CD4-positive, alpha-beta T cell treated with Interleukin-4 for 1 hour (primary cell): ENCODE data around the gene CAB39L.
A peak's percentile ranks its signal among the peaks of the same experiment; 100 is the strongest.

Experiments
- DNase-seq, 2 donors: peaks; one replicate each; pipeline ENCODE4 v3.0.0-alpha.2; 2020 to 2022

Gene CAB39L

DNA sequence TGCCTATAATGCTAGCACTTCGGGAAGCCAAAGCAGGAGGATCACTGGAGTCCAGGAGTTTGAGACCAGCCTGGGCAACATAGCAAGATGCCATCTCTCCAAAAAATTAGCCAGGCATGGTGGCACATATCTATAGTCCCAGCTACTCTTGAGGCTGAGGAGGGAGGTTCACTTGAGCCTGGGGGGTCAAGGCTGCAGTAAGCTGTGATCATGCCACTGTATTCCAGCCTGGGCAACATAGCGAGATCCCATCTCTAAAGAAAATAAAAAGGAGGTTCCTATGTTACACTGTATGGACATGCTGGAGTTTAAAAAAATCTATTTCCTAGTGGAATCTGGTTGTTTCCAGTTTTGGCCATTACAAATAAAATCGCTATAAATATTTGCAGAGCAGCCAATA lies 2.6 kb downstream of the CAB39L start:
- no peak for DNase-seq

DNA sequence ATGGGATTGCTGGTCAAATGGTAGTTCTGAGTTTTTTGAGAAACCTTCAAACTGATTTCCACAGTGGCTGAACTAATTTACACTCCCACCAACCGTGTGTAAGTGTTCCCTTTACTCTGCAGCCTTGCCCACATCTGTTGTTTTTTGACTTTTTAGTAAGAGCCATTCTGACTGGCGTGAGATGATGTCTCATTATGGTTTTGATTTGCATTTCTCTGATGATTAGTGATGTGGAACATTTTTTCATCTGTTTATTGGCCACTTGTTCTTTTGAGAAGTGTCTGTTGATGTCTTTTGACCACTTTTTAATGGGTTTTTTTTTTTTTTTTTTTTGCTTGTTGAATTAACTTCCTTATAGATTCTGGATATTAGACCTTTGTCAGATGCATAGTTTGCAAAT lies 4.3 kb downstream of the CAB39L start:
- no peak for DNase-seq

DNA sequence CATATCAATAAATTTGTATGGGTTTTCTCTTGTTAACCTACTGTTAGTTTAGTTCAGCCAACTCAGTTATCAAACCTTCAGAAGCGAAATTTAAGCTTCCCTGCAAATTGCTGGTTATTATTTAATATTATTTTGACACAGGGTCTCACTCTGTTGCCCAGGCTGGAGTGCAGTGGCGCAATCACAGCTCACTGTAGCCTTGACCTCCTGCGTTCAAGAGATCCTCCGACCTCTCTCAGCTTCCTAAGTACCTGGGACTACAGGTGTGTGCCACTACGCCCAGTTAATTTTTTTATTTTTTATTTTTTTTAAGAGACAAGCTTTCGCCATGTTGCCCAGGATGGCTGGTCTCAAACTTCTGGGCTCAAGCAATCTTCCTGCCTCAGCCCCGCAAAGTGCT lies 6.2 kb downstream of the CAB39L start:
- no peak for DNase-seq

DNA sequence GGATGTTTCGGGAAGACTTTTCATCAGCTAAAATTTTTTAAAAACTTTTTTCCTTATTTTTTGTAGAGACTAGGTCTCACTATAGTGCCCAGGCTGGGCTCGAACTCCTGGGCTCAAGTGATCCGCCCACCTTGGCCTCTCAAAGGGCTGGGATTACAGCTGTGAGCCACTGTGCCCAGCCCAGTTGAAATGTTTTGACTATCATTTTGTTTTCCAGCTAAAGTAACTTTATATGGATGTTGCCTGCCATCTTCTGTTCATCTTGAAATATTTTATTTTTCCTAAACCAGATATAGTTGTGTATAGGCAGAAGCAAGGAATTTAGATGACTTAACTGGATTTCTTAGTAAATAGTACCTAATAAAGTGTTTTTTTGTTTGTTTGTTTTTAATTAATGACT lies 7.0 kb downstream of the CAB39L start:
- DNase-seq, result no peak

DNA sequence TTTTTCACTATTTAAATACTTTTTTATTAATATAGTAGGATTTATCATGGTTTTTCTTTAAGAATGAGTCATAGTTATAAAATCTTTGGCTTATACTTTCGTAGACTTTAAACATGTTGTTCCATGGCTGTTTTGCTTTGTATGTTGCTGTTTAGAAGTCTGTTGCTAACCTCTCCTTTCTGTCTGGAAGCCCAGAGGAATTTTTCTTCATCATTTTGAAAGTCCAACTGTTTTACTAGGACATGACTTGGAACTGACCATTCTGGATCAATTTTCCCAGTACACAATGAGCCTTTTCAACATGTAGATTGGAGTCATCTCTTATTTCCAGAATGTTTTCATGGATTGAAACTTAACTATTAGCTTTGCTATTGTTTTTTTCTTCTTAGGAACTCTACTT lies 7.9 kb downstream of the CAB39L start:
- no peak for DNase-seq

DNA sequence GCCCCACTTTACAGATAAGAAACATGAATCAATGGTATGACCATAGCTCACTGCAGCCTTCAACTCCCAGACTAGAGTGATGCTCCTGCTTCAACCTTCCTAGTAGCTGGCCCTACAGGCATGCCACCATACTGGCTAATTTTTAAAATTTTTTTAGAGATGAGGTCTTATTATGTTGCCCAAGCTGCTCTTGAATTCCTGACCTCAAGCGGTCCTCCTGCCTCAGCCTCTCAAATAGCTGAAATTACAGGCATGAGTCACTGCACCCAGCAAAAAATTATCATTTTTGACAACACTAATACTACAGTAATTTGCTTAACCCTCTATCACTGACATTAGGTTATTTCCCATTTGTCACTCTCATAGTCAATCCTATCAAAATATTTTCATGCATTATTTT lies 14.7 kb downstream of the CAB39L start:
- no peak for DNase-seq

DNA sequence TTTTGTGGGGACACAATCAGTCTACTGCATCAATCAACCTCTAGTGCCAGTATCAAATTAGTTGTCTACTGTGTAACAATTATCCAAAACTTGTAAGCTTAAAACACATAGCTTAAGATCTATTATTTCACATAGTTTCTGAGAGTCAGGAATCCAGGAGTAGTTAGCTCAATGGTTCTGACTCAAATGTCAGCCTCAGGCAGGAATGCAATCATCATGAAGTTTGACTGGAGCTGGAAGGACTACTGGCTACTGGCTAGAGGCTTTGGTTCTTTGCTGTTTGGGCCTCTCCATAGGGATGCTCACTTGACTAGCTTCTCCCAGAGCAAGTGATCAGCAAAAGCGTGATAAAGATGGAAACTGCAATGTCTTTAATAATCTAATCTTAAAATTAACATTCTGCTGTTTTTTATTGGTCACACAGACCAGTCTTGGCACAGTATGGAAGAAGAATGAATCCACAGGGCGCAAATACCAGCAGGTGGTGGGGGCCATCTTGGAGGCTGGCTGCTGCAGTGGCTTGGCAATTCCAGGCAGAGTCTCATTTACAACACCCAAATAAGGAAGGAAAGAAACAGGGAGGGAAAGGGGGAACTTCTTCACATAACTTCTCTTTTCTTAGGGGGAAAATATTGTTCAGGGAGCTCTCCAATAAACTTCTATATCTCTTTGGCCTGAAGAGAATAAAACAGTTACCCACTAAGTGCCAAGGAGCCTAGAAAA lies 15.7 kb downstream of the CAB39L start:
- no peak for DNase-seq

DNA sequence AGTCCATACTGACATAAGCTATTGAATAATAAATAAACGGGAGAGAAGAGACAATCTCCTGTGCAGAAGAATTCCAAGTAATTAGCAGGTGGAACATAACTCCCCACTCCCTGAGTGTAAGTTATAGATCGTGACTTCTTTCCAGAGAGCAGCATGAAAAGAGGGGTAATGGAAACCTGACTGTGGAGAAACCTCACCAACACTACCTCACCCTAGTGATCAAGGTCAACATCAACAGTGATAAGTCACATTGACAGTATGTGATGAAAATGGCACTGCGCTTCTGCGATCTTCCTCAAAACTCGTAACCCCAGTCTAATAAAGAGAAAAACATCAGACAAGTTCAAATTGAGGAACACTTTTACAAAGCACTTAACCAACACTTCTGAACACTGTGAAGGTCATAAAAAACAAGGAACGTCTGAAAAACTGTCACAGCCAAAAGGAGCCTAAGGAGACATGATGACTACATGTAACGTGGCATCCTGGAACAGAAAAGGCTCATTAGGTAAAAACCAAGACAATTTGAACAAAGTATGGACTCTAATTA lies 19.8 kb downstream of the CAB39L start:
- no peak for DNase-seq

DNA sequence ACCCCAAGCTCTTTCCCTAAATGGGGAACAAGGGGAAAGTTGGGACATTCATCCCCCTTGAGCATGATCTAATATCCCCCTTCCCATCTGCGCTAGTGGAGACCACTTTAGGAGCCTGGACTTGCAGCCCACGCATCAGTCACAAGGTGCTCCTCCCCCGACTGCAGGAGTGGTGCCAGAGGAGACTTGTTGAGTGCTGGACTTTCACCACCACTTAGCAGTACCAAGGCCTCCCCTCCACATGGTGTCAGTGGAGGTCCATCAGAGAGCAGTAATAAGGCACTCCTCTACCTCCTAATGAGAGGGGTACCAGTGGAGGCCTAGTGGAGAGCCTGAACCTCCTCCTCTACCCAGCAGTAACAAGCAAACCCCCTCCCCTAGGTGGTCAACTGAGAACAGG lies 22.5 kb downstream of the CAB39L start:
- DNase-seq, result peak; percentile 24 to 44

DNA sequence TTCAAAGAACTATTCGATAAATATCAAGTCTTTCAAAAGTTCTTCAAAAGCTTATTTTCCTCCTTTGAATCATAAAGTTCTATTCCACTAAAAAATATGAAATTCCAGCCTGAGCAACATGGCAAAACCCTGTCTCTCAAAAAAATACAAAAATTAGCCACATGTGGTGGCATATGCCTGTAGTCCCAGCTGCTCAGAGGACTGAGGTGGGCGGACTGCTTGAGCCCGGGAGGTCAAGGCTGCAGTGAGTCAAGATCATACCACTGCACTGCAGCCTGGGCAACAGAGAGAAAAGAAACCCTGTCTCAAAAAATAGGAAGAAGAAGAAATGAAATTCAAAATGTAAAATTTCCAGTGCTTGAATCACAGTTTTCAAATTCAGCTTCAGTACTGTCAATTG lies 24.6 kb downstream of the CAB39L start:
- no peak for DNase-seq

DNA sequence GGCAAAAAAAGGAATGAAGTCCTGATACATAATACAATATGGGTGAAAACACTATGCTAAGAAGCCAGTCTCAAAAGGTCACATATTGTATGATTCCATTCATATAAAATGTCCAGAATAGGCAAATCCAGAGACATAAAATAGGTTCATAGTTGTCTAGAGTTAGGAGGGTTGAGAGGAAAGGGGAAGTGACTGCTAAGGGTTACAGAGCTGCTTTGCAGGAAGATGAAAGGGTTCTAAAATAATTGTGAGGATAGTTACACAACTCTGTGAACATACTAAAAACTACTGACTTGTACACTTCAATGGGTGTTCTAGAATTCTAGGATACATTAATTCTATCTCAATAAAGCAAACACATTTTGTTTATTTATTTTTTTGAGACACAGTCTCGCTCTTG lies 25.7 kb downstream of the CAB39L start:
- no peak for DNase-seq

DNA sequence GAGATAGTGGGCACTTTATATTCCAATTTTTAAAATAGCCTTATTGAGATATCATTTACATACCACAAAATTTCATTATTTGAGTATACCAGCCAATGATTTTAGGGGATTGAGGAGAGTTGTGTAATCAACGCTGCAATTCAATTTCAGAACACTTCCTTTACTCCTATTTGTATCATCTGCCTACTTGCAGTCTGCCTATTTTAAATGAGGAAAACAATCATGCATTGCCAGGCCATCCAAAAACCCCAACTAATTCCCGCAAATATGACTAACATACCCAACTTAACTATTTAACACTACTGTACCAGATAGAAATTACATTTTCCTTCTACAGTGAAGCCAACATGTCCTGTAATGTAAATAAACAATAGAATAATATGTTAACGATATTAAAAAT lies 26.7 kb downstream of the CAB39L start:
- no peak for DNase-seq

DNA sequence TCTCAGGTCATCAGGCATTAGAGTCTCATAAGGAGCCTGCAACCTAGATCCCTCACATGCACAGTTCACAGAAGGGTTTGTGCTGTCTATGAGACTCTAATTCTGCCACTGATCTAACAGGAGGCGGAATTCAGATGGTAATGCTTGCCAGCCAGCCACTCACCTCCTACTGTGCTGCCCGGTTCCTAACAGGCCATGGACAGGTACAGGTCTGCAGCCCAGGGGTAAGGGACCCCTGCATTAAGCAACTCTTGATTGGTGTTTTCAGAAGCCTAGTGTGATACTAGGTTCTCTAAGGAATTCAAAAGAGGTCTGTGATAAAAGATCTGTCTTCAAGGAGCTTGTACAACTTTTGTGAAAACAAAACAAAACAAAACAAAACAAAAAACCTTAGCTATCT lies 31.1 kb downstream of the CAB39L start:
- DNase-seq, result no peak

DNA sequence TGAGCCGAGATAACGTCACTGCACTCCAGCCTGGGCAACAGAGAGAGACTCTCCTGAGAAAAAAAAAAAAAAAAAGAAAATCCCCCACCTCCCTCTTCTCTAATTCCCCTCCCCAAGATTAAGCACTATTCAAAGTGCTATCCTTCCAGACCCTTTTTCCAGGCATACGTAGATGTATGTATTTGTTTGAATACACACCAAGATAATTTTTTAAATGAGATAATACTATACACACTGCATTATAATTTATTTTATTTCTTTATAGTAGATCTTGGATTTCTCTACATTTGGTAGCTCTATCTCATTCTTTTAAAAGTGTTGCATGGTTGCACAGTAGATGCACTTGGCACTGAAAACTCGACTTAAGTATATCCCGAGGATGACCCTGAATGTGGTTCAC lies 32.5 kb downstream of the CAB39L start:
- no peak for DNase-seq

DNA sequence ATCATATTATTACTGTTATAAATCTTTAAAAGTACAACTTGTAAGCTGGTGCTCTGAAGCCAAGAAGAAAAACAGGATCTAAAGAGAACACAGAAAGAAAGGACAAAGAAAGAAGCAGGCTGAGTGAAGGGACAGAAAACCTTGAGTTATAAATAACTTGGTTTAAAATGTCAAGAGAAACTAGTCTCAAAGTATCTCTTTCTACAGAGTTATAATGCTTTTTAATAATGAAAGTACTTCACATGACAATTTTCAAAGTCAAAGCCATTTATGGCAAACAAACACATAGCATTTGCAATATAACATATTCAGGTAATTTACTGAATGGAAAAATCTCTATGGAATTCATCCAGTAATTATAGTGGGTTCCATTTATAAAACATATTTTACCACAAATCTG lies 33.4 kb downstream of the CAB39L start:
- no peak for DNase-seq

DNA sequence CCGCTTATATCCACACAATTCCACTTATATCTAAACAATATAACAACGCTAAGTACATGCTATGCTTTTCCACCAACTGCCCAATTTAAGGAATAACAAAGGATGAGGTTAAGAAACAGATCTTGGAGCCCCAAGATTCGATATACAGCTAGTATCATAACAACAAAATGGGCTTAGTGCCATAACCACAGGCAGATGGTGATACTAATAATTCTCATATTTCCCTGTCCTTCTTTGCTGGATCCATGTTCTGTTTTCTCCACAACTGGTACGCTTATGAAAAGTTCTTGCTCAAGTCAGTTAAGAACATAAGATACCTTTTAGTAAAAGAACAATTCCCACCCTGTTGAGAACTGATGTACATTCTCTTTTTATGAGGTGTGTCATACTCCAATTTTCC lies 33.9 kb downstream of the CAB39L start:
- DNase-seq, result no peak

DNA sequence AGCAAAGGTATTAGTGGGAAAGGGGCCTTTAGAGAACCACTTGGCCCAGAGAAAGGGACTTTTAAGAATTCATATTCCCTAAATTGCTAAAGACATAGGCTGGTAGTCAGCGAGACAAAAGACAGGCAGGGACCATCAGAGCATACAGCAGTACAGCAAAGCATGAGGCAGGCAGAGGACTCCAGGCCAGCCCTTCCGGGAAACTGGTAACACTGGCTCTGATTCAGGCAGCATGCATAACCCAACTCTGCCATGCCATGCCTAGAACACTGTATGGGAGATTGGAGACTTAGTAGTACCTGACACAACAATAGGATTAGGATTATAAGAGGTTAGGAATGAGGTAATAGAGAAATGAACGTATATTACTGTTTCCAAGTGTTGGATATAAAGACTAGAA lies 34.9 kb downstream of the CAB39L start:
- no peak for DNase-seq

DNA sequence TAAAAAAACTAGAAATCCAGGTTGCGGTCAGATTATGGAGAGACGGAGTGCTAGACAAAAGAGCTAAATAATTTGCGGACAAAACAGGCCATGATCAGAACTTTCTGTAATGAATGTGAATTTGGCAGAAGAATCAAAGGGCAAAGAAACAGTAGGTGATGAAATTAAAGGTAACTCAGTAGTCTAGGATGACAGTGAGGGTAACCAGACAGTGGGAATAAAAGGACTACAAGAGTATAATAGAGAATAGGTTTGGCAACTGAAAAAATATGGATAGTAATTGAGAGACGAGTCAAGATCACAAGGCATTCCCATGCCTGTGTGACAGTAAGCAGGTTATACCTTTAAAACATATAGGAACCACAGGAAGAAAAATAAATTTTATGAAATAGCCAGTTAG lies 35.9 kb downstream of the CAB39L start:
- DNase-seq, result no peak

DNA sequence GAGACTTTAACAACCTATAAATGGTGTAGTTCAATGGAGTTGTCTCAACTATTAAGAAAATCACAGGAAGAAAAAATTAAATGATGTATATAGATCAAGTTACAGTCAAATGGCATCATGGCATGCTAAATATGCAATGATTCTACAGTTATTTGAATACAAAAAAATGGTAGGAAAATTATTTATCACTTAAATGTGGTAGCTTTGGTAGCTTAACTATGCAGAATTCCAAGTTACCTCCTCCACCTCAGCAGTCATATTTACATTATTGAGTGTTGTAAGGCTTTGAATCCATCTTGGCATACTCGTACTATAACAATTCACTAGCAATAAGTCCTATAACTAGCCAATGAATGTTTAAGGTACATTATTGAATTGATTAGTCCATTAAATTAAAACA lies 36.8 kb downstream of the CAB39L start:
- no peak for DNase-seq

DNA sequence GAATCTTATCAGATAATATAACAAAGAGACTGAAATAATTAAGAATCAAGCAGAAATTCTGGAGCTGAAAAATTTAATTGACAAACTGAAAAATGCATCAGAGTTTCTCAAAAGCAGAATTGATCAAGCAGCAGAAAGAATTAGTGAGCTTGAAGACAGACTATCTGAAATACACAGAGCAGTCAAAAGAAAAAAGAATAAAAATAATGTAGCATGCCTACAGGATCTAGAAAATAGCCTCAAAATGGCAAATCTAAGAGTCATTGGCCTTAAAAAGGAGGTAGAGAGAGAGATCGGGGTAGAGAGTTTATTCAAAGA lies 39.2 kb downstream of the CAB39L start:
- no peak for DNase-seq

DNA sequence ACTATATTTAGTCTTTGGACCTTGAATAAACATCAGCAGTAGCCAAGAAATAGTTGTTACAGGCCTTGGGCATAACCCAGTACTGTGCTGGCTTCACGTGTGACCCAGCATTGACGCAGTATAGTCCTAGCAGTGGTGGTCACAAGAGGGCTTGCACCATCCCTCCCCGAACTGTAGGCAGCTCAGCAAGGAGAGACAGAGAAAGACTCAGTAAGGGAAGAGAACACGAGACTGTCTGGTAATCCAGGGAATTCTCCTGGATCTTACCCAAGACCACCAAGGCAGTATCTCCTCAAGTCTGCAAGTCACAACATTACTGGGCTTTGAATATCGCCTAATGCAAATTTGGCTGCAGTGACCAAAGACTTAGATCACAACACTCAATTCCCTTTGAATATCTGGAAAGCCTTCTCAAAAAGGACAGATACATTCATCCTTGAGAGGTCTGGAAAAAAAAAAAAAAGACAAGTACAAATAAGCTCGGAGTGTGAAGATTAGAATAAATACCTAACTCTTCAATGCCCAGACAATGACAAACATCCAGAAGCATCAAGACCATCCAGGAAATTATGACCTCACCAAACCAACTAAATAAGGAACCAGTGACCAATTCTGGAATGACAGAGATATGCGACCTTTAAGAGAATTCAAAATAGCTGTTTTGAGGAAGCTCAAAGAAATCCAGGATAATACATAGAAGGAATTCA lies 39.7 kb downstream of the CAB39L start:
- no peak for DNase-seq

DNA sequence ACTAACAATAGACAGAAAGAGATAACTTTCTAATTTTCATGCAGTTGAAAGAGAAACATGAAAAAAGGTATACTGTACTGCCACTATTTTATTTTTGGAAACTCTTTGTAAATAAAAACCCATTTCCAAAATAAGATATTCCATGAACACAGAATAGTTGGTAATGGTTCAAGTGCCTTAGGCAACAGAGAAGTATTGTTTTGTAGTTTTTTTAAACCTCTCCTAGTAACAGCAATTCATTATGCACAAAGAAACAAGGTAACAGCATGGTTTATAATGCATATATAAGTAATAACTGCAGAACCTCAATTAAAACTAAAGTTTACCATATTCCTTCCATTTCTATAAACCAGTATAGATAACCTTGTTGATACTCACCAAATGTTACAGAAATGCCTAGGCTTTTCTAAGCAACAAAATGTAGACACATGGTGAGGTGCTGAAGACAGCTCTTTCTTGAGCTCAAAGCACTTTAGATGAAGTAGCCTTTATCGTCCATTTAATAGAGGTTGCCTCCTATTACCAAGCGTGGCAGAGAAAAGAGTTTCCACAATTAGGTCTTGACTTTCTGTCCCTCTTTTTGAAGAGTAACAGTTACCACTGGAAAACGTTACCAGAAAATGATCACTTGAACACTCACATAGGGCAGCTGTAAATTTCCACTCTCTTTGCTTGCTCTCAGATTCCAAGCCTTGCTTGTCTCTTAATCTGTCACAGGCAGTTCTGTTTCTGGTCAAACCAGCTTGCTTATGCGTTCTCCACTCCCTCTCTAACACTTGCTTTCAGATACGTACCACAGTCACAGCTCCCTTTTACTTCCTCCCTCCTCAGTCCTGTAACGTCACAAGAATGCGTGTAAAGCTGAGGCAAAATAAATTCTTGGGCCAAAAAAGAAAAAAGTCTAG lies 42.9 kb downstream of the CAB39L start:
- no peak for DNase-seq

DNA sequence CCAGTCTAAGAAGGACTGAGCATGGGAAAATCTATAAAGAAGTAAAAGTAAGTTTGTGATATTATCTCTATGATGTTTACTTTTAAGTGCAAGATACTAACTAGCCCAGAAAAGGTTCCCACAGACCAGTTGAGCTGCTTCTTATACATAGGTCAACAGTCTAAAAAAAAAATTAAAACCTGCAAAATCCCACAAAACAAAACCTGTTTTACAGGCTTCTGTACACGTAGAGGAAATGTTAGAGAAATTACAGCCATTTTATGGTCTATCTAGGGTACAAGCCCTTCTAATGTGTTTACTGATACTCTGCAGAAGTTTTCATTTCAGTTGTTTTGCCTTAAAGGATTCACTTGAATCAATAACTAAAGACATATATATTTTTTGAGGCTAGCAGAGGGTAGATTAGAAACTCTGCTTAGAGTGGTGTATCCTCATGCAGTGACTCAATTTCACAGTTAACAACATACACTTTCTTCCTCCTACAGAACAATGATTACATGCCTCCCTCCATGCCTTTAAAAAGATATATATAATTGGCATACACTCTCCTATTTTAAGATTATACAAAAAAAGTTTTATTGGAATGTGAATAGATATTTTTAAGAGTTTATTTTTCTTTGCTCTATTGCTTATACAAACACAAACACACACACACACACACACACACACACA lies 43.9 kb downstream of the CAB39L start:
- no peak for DNase-seq
